Cerebellar cortex (tissue), 1 donor: ENCODE results near the gene RAB11FIP4.
"Not testable (repeated sequence)": the region's sequence is repeated elsewhere in the genome, so short reads cannot be mapped to it uniquely, and the experiment has no call there.

Experiments
- DNase-seq: peaks from one replicate; pipeline ENCODE4 v3.0.0-alpha.2; 2015; ENCODE audit warnings: low spot score

Gene RAB11FIP4

GRCh38 chr17:31431852-31432658 lies 40.6 kb downstream of the RAB11FIP4 start:
- no peak for DNase-seq

GRCh38 chr17:31433091-31433790 lies 41.8 kb downstream of the RAB11FIP4 start:
- no peak for DNase-seq

GRCh38 chr17:31433811-31434726 lies 42.6 kb downstream of the RAB11FIP4 start:
- DNase-seq = no peak

GRCh38 chr17:31434727-31435050 lies 43.2 kb downstream of the RAB11FIP4 start:
- DNase-seq = no peak

GRCh38 chr17:31435581-31435980 lies 44.1 kb downstream of the RAB11FIP4 start:
- no peak for DNase-seq

GRCh38 chr17:31437720-31438400 lies 46.4 kb downstream of the RAB11FIP4 start:
- DNase-seq = no peak

GRCh38 chr17:31439716-31440115 lies 48.2 kb downstream of the RAB11FIP4 start:
- no peak for DNase-seq

- no peak for DNase-seq
Observed at GRCh38 chr17:31442276-31442675, 50.8 kb downstream of the RAB11FIP4 start.

GRCh38 chr17:31442856-31443255 lies 51.4 kb downstream of the RAB11FIP4 start:
- not testable (repeated sequence) for DNase-seq

- DNase-seq = no peak
Observed at GRCh38 chr17:31443386-31443785, 51.9 kb downstream of the RAB11FIP4 start.

- no peak for DNase-seq
Observed at GRCh38 chr17:31444026-31444425, 52.6 kb downstream of the RAB11FIP4 start.

GRCh38 chr17:31446195-31446967 lies 54.9 kb downstream of the RAB11FIP4 start:
- no peak for DNase-seq

GRCh38 chr17:31448467-31449077 lies 57.1 kb downstream of the RAB11FIP4 start:
- DNase-seq = no peak

GRCh38 chr17:31449111-31449510 lies 57.6 kb downstream of the RAB11FIP4 start:
- no peak for DNase-seq

- no peak for DNase-seq
Observed at GRCh38 chr17:31449746-31450145, 58.3 kb downstream of the RAB11FIP4 start.

GRCh38 chr17:31452101-31452500 lies 60.6 kb downstream of the RAB11FIP4 start:
- no peak for DNase-seq

- no peak for DNase-seq
Observed at GRCh38 chr17:31452561-31453110, 61.2 kb downstream of the RAB11FIP4 start.

GRCh38 chr17:31453896-31454295 lies 62.4 kb downstream of the RAB11FIP4 start:
- no peak for DNase-seq

GRCh38 chr17:31456814-31457213 lies 65.3 kb downstream of the RAB11FIP4 start:
- no peak for DNase-seq
